GM19397 (cell line): ENCODE data around the gene STAB1.

Experiments used
- ATAC-seq: cut with Tn5 transposase; IDR thresholded peaks from one replicate; pipeline ENCODE4 v1.9.1; 2021; ENCODE audit warnings: mild to moderate bottlenecking, moderate library complexity; ENCODE audit not compliant: unreplicated experiment

The STAB1 gene

GRCh38 chr3:52483577-52484381 is 11.4 kb upstream of the STAB1 start:
- no peak for ATAC-seq

GRCh38 chr3:52484680-52485461 is 10.3 kb upstream of the STAB1 start:
- ATAC-seq, result no peak

DNA sequence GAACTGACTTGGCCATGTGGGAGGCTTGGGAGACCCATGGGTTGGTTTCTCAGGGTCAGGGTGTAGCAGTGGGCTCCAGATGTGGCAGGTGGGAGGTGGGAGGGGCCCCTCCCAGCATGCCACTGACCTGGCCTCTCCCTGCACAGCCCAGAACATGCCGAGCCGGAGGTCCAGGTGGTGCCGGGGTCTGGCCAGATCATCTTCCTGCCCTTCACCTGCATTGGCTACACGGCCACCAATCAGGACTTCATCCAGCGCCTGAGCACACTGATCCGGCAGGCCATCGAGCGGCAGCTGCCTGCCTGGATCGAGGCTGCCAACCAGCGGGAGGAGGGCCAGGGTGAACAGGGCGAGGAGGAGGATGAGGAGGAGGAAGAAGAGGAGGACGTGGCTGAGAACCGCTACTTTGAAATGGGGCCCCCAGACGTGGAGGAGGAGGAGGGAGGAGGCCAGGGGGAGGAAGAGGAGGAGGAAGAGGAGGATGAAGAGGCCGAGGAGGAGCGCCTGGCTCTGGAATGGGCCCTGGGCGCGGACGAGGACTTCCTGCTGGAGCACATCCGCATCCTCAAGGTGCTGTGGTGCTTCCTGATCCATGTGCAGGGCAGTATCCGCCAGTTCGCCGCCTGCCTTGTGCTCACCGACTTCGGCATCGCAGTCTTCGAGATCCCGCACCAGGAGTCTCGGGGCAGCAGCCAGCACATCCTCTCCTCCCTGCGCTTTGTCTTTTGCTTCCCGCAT is 7.9 kb upstream of the STAB1 start:
- ATAC-seq, result no peak

- no peak for ATAC-seq
Measured at GRCh38 chr3:52487788-52488691, 7.1 kb upstream of the STAB1 start.

DNA sequence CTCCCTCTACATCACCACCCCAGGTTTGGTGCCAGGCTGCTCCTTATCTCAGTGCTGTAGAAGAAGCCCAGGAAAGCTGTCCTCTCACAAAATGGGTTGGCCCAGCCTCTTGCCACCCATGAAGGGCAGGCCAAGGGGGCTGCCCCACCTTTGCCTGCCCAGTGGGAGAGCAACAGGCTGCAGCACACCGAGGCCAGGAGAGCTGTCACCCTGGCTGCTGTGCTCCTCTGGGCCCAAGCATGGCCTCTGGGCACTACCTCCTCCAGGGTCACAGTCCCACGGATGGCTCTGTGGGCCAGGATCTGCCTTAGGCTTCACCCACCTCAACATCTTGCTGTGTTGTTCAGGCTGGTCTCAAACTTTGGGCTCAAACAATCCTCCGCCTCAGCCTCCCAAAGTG is 6.4 kb upstream of the STAB1 start:
- ATAC-seq, result no peak

DNA sequence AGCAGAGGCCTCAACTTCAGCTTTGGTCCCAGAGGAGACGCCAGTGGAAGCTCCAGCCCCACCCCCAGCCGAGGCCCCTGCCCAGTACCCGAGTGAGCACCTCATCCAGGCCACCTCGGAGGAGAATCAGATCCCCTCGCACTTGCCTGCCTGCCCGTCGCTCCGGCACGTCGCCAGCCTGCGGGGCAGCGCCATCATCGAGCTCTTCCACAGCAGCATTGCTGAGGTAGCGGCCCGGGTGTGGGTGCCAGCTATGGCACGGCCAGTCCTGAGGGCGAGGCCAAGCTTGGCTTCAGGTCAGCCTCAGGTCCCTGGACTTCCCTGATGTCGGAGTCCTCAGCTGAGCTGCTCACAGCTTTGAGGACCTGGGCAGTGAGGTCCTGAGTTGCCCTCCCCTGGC is 5.7 kb upstream of the STAB1 start:
- ATAC-seq, result no peak

GRCh38 chr3:52490035-52490938 is 4.9 kb upstream of the STAB1 start:
- ATAC-seq, result no peak

- no peak for ATAC-seq
Measured at GRCh38 chr3:52490939-52491526, 4.1 kb upstream of the STAB1 start.

DNA sequence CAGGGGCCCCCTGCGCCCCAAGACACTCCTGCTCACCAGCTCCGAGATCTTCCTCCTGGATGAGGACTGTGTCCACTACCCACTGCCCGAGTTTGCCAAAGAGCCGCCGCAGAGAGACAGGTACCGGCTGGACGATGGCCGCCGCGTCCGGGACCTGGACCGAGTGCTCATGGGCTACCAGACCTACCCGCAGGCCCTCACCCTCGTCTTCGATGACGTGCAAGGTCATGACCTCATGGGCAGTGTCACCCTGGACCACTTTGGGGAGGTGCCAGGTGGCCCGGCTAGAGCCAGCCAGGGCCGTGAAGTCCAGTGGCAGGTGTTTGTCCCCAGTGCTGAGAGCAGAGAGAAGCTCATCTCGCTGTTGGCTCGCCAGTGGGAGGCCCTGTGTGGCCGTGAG is 3.1 kb upstream of the STAB1 start:
- no peak for ATAC-seq

DNA sequence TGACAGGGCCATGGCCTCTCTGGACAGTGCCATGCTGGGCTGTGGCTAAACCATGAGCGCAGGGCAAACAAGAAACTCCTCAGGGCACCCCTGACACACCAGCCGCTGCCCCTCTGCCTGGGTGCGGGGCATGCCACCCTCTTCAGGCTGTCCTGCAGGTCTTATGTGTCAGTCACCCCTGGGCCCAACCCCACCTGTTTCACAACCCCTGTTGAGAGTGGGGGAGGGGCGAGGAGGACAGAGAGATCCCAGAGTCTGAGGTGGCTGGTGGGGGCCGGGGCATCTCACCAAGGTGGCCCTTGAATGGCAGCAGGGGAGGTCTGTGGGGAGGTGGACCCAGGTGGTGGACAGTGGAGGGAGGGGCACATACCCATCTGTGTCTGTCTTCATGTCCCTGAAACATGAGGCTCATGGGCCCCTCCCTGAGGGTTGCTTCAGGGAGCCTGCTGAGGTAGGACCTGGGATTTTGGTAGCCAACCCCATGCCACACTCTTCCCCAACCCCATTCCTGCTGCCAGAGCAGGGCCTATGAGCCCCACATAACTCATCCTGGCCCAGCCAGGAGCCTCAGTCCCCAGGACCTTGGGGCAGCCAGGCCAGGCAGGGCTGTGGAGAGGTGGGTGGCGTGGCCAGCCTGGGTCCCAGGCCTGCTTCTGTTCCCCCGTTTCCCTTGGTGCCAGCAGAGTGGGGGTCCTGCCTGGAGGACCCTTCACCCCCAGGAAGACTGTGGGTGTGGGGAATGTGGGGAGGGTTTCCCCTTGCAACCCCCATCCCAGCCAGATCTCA is 1.7 kb upstream of the STAB1 start:
- ATAC-seq, result no peak

GRCh38 chr3:52494445-52494844 is 693 bp upstream of the STAB1 start:
- no peak for ATAC-seq

DNA sequence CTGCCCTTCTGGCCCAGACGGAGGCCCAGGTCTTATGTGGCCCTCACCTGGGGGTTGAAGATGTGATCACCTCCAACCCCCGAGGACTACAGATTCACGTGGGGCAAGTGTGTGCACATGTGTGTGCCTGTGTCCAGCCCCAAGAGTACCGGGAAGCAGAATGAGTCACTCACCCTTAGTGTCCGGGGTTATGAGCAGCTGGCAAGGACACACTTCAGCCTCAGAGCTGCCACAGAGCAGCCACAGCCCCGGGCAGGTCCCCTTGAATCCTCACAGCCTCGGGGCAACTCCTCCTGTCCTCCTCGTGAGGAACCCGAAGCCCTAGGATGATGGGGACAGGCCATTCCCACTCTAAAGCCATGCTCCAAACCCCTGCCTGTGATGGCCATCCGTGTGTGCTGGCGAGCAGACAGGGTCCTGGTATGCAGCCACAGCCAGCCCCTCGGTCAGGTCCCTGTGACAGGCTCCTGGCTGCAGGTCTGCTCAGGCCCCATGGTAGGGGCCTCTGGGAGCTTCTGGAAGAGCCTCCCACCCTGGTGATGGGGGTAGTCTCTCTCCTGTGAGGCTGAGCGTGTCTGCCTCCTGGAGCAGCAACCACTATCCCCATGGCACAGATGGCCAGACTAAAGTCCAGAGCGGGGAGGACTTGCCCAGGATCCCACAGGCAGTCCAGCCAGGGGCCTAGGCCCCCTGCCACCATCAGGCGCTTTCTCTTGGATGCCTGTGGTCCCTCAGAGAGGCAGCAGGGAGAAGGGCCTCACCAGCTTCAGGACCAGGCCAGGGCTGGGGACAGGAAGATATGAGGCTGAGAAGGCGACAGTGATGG is 852 bp downstream of the STAB1 start:
- ATAC-seq, result no peak

- ATAC-seq, result no peak
Measured at GRCh38 chr3:52498137-52499054, 3.3 kb downstream of the STAB1 start.

- no peak for ATAC-seq
Measured at GRCh38 chr3:52501046-52501445, 5.9 kb downstream of the STAB1 start.

- no peak for ATAC-seq
Measured at GRCh38 chr3:52502001-52502400, 6.9 kb downstream of the STAB1 start.

DNA sequence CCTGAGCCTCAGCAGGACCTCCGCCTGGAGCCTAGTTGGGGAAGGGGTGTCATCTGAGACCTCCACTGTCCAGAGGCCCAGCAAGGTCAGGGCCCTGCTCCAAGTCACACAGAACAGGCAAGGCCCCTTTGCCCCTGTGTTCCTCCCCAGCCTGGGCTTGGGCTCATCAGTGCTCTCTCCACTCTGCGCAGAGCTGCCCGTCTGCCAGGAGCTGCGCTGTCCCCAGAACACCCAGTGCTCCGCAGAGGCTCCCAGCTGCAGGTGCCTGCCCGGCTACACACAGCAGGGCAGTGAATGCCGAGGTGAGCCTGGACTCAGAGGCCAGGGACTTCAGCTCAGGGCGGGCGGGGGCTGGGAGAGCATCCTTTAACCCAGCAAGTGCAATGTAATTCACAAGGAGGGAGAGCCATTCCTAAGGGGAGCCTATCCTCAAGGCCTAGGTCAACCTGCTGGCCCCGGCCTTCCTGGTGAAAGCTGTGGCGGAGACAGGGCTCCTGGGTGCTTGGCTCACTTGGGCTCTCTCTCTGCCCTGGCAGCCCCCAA is 7.7 kb downstream of the STAB1 start:
- no peak for ATAC-seq
